Endothelial cell of umbilical vein (primary cell): ENCODE data around the gene HIPK4.

Experiments
- EZH2 ChIP-seq: IDR thresholded peaks from 2 replicates; pipeline ENCODE4 v1.6.1; 2012; ENCODE audit warnings: borderline replicate concordance, low read depth, mild to moderate bottlenecking, moderate library complexity, low read length, inconsistent platforms; ENCODE audit not compliant: severe bottlenecking
- JUN ChIP-seq: IDR thresholded peaks from 2 replicates; pipeline ENCODE4 v1.6.1; 2011; ENCODE audit warnings: borderline replicate concordance, low read depth; ENCODE audit not compliant: insufficient read length, insufficient read depth
- POLR2A ChIP-seq: IDR thresholded peaks from 2 replicates; pipeline ENCODE4 v1.6.1; 2012; ENCODE audit warnings: low read depth, mild to moderate bottlenecking, control low read depth, low read length
- POLR2AphosphoS5 ChIP-seq: IDR thresholded peaks from 2 replicates; pipeline ENCODE4 v1.6.1; 2012; ENCODE audit warnings: low read depth, mild to moderate bottlenecking, control low read depth, low read length, moderate library complexity; ENCODE audit not compliant: insufficient read depth
- TF ChIP-seq, protein P1 (sequence below), 2 donors: IDR thresholded peaks; 1 replicate in 1 of 2; 2 replicates in 1 of 2; pipeline ENCODE4 v1.5.1; 2011; ENCODE audit warnings: low read length in 2 of 2, mild to moderate bottlenecking in 2 of 2, moderate library complexity in 2 of 2, control low read depth in 1 of 2, inconsistent platforms in 1 of 2, low read depth in 1 of 2; ENCODE audit not compliant: insufficient read depth in 1 of 2; ENCODE audit errors: extremely low read depth in 1 of 2
- TF ChIP-seq, protein P2 (sequence below): IDR thresholded peaks from 2 replicates; pipeline ENCODE4 v1.6.1; 2011; ENCODE audit not compliant: insufficient read depth, insufficient read length

DNA sequence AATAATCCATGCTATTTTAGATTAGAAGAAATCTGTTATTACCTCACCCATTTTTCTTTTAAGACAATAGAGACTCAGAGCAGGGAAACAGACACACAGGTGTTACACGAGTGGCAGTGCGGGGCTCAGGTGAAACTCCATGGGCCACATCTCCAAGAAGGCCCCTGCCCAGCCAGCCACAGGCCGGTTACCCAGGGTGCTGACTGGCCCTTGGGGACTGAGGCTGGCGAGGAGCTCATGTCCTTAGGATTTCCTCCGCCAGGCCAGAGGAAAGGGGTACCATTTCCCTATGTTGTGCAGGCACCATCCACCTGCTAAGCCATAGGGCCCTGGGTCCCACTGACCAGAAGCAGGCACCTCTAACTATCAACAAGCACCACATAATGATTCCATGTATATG is 52.4 kb downstream of the HIPK4 start:
- TF ChIP-seq, protein P1, sequence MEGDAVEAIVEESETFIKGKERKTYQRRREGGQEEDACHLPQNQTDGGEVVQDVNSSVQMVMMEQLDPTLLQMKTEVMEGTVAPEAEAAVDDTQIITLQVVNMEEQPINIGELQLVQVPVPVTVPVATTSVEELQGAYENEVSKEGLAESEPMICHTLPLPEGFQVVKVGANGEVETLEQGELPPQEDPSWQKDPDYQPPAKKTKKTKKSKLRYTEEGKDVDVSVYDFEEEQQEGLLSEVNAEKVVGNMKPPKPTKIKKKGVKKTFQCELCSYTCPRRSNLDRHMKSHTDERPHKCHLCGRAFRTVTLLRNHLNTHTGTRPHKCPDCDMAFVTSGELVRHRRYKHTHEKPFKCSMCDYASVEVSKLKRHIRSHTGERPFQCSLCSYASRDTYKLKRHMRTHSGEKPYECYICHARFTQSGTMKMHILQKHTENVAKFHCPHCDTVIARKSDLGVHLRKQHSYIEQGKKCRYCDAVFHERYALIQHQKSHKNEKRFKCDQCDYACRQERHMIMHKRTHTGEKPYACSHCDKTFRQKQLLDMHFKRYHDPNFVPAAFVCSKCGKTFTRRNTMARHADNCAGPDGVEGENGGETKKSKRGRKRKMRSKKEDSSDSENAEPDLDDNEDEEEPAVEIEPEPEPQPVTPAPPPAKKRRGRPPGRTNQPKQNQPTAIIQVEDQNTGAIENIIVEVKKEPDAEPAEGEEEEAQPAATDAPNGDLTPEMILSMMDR (IDR thresholded peaks at IDR 0.05; ENCODE audit: extremely low read depth in 1 of 2, insufficient read depth in 1 of 2, low read depth in 1 of 2, low read length in 2 of 2): no peak
- TF ChIP-seq POLR2A (no peak), EZH2 (no peak), POLR2AphosphoS5 (no peak), JUN (no peak)
- TF ChIP-seq, protein P2, sequence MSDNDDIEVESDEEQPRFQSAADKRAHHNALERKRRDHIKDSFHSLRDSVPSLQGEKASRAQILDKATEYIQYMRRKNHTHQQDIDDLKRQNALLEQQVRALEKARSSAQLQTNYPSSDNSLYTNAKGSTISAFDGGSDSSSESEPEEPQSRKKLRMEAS: no peak
